Measurements from ENCODE around the gene MASP1.

DNA sequence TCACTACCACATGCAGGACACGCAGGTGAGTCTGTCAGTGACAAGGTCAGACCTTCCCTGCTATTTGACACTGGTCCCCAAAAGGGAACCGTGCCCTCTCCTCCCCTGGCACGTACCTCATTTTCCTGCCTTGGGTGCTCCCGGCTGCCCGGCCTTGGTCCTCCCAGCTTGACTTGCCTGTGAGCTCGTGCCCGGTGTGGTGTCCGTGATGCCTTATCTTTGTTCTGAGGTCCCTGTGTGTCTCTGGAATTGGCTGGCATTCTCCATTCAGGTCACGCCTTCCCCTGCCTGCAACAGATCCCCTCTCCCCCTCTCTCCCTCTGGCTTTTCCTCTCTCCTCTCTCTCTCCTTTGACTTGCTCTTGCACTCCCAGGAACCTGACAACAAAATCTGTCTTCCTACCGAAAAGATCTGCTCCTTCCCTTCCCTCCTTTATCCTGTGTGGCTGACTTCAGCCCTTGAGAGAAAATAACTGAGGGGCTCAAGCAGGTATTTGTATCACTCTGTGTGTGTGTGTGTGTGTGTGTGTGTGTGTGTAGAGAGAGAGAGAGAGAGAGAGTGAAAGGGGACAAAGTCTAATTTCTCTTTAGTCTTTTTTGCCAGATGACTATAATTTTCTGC lies at the start of gene MASP1:
- TF ChIP-seq, protein P1, sequence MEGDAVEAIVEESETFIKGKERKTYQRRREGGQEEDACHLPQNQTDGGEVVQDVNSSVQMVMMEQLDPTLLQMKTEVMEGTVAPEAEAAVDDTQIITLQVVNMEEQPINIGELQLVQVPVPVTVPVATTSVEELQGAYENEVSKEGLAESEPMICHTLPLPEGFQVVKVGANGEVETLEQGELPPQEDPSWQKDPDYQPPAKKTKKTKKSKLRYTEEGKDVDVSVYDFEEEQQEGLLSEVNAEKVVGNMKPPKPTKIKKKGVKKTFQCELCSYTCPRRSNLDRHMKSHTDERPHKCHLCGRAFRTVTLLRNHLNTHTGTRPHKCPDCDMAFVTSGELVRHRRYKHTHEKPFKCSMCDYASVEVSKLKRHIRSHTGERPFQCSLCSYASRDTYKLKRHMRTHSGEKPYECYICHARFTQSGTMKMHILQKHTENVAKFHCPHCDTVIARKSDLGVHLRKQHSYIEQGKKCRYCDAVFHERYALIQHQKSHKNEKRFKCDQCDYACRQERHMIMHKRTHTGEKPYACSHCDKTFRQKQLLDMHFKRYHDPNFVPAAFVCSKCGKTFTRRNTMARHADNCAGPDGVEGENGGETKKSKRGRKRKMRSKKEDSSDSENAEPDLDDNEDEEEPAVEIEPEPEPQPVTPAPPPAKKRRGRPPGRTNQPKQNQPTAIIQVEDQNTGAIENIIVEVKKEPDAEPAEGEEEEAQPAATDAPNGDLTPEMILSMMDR (conservative IDR thresholded peaks at IDR 0.05; ENCODE audit: low read depth in 2 of 2), result no peak
- TF ChIP-seq POLR2AphosphoS5 (IDR thresholded peaks at IDR 0.05; ENCODE audit: low read depth), result no peak
